ENCODE measurements around the gene SELP. TPM values are rescaled to one million over a fixed set of nuclear protein-coding genes. Genes with fewer than 3 reads are reported as not detected.

The SELP gene
- total and polyA plus RNA-seq, 2 of the 13 experiments (the other 11 are each of a cell fraction or from before 2014, with no cell fraction given) = 0.11 TPM; not detected in 1

DNA sequence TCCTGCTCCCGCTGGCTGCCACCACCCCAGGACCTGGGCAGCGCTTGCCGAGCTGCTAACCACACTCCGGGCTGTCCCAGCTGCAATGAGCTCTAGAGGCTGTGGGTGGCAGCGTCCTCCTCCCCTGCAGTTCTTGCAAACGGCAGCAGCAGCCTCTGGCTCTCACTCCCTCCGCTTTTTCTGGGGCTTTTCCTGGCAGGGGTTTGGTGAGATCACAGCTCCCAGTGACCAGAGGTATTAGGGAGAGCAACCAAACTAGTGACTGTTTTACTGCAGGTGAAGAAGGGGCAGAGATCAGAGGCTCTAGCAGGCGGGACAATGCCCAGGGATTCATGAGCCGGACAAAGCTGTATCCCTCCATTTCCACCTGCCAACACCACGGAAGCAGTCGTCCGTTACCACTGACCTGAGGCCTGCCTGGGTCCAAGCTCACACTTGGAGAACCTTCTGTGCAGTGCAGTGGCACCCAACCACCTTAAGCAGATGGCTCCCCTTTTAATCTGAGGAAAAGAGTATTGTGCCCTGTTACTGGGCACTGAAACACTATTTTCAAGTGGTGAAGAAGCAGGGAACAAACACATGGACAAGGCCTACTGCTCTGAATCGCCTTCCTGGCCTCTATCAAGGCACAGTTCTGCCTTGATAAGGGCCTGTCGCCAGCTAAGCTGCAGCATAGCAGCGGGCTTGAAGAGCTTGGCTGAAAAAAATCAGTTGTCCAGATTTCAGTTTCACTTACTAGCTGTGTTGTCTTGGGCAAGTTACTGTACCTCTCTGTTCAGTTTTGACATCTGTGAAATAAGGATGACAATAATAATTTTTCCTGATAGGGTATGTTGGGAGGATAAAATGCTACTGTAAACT is 43.3 kb downstream of the SELP start, which contains the start of gene F5 (continued):
- TF ChIP-seq, protein P1, sequence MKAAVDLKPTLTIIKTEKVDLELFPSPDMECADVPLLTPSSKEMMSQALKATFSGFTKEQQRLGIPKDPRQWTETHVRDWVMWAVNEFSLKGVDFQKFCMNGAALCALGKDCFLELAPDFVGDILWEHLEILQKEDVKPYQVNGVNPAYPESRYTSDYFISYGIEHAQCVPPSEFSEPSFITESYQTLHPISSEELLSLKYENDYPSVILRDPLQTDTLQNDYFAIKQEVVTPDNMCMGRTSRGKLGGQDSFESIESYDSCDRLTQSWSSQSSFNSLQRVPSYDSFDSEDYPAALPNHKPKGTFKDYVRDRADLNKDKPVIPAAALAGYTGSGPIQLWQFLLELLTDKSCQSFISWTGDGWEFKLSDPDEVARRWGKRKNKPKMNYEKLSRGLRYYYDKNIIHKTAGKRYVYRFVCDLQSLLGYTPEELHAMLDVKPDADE (CRISPR knock-in tag; IDR thresholded peaks at IDR 0.05) = no peak
- TF ChIP-seq KMT2A (CRISPR knock-in tag; IDR thresholded peaks at IDR 0.05) (peak; percentile 92), PRPF4 (IDR thresholded peaks at IDR 0.05; ENCODE audit: low read depth, low read length, poor library complexity, severe bottlenecking) (no peak), SOX6 (IDR thresholded peaks at IDR 0.05) (no peak), SOX6 (CRISPR knock-in tag; IDR thresholded peaks at IDR 0.05) (peak; percentile 85), PITX1 (CRISPR knock-in tag; IDR thresholded peaks at IDR 0.05) (peak; percentile 79), TRIM24 (CRISPR knock-in tag; IDR thresholded peaks at IDR 0.05) (no peak), ZBED4 (CRISPR knock-in tag; IDR thresholded peaks at IDR 0.05; ENCODE audit: borderline replicate concordance) (no peak; the same call in 1 of the 2 replicates), ZNF205 (CRISPR knock-in tag; IDR thresholded peaks at IDR 0.05) (peak; percentile 40; the same call in 1 of the 2 replicates), NFKBIZ (CRISPR knock-in tag; IDR thresholded peaks at IDR 0.05) (0 out of 2 replicates have a peak, but pooled peaks have one; percentile 28), SMARCE1 (IDR thresholded peaks at IDR 0.05; ENCODE audit: borderline replicate concordance) (no peak), DPF2 (CRISPR knock-in tag; IDR thresholded peaks at IDR 0.05; ENCODE audit: borderline replicate concordance, low read depth) (no peak; the same call in 1 of the 2 replicates), JDP2 (CRISPR knock-in tag; IDR thresholded peaks at IDR 0.05; ENCODE audit: borderline replicate concordance) (0 out of 2 replicates have a peak, but pooled peaks have one; percentile 61), ZNF713 (CRISPR knock-in tag; IDR thresholded peaks at IDR 0.05) (no peak), ARHGAP35 (CRISPR knock-in tag; IDR thresholded peaks at IDR 0.05; ENCODE audit: borderline replicate concordance) (0 out of 2 replicates have a peak, but pooled peaks have one; percentile 61), HNRNPL (IDR thresholded peaks at IDR 0.05; ENCODE audit: low read depth, low read length) (peak; percentile 97), SATB2 (CRISPR knock-in tag; IDR thresholded peaks at IDR 0.05) (peak; percentile 46; the same call in 1 of the 2 replicates), SALL2 (CRISPR knock-in tag; IDR thresholded peaks at IDR 0.05) (peak; percentile 79), NR2C2 (CRISPR knock-in tag; IDR thresholded peaks at IDR 0.05; ENCODE audit: borderline replicate concordance) (no peak)
- TF ChIP-seq, protein P2, sequence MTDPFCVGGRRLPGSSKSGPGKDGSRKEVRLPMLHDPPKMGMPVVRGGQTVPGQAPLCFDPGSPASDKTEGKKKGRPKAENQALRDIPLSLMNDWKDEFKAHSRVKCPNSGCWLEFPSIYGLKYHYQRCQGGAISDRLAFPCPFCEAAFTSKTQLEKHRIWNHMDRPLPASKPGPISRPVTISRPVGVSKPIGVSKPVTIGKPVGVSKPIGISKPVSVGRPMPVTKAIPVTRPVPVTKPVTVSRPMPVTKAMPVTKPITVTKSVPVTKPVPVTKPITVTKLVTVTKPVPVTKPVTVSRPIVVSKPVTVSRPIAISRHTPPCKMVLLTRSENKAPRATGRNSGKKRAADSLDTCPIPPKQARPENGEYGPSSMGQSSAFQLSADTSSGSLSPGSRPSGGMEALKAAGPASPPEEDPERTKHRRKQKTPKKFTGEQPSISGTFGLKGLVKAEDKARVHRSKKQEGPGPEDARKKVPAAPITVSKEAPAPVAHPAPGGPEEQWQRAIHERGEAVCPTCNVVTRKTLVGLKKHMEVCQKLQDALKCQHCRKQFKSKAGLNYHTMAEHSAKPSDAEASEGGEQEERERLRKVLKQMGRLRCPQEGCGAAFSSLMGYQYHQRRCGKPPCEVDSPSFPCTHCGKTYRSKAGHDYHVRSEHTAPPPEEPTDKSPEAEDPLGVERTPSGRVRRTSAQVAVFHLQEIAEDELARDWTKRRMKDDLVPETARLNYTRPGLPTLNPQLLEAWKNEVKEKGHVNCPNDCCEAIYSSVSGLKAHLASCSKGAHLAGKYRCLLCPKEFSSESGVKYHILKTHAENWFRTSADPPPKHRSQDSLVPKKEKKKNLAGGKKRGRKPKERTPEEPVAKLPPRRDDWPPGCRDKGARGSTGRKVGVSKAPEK (CRISPR knock-in tag; IDR thresholded peaks at IDR 0.05; ENCODE audit: borderline replicate concordance) = no peak; the same call in 1 of the 2 replicates
- TF ChIP-seq, protein P3, sequence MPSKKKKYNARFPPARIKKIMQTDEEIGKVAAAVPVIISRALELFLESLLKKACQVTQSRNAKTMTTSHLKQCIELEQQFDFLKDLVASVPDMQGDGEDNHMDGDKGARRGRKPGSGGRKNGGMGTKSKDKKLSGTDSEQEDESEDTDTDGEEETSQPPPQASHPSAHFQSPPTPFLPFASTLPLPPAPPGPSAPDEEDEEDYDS (CRISPR knock-in tag; IDR thresholded peaks at IDR 0.05) = peak; percentile 79

All from HepG2 (cell line).